Neural crest cell (in vitro differentiated cells): ENCODE data around the gene MALT1. TPM values are rescaled to one million over a fixed set of nuclear protein-coding genes. Genes with fewer than 3 reads are reported as not detected.

Experiments
- DNase-seq: peaks from one replicate; pipeline ENCODE4 v3.0.0; 2021; ENCODE audit warnings: low read depth, mixed read lengths, low spot score
- H3K27ac Mint-ChIP-seq: one replicate; pipeline ENCODE4 v1.8.0; 2021; ENCODE audit warnings: mild to moderate bottlenecking, mixed read lengths; ENCODE audit not compliant: unreplicated experiment
- H3K27me3 Mint-ChIP-seq: 2 replicates; pipeline ENCODE4 v1.8.0; 2021; ENCODE audit warnings: low read depth, mild to moderate bottlenecking, mixed read lengths
- H3K36me3 Mint-ChIP-seq: 2 replicates; pipeline ENCODE4 v1.8.0; 2021; ENCODE audit warnings: low read depth, mild to moderate bottlenecking, mixed read lengths
- H3K4me1 Mint-ChIP-seq: 2 replicates; pipeline ENCODE4 v1.8.0; 2021; ENCODE audit warnings: mixed read lengths
- H3K4me3 Mint-ChIP-seq: one replicate; pipeline ENCODE4 v1.8.0; 2021; ENCODE audit warnings: mild to moderate bottlenecking, mixed read lengths
- H3K9me3 Mint-ChIP-seq: 2 replicates; pipeline ENCODE4 v1.8.0; 2021; ENCODE audit warnings: mixed read lengths
- total RNA-seq: library from RNA; stranded (reverse); gene quantifications from 2 replicates; pipeline ENCODE4 v1.2.1, GENCODE V29; 2021
- TF ChIP-seq, protein P1 (sequence below): fragments of 200-600 bp; sonication (generic); conservative IDR thresholded peaks from 2 replicates; pipeline ENCODE4 v1.5.0; 2021; ENCODE audit warnings: antibody characterized with exemption, mild to moderate bottlenecking

The MALT1 gene
- total RNA-seq, 1 donor from 2014 or later, result 17.6 TPM

DNA sequence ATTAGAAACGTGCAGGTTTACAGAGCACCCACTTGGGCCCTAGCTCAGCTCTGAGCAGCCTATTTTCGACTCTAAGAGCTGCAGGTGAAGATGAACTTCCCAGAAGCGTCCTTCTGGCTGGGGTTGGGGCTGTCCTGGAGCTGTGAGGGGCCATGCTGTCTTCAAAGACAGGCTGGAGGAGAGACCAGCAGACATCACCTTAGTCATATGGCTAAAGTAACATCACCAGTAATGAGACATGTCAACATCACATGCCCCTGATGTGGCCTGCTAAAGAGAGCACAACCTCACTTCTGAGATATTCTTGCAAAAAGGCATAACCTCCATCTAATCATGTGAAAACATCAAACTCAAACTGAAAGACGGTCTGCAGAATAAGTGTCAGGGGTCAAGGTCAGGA lies 106.2 kb downstream of the MALT1 start:
- peaks cover 17% of the 10 kb centered on the region for H3K4me1 Mint-ChIP-seq
- no peak overlapping the region for H3K27ac Mint-ChIP-seq
- DNase-seq, result no peak
- no peaks in the 10 kb centered on the region for H3K9me3 Mint-ChIP-seq
- no peaks in the 10 kb centered on the region for H3K36me3 Mint-ChIP-seq
- TF ChIP-seq, protein P1, sequence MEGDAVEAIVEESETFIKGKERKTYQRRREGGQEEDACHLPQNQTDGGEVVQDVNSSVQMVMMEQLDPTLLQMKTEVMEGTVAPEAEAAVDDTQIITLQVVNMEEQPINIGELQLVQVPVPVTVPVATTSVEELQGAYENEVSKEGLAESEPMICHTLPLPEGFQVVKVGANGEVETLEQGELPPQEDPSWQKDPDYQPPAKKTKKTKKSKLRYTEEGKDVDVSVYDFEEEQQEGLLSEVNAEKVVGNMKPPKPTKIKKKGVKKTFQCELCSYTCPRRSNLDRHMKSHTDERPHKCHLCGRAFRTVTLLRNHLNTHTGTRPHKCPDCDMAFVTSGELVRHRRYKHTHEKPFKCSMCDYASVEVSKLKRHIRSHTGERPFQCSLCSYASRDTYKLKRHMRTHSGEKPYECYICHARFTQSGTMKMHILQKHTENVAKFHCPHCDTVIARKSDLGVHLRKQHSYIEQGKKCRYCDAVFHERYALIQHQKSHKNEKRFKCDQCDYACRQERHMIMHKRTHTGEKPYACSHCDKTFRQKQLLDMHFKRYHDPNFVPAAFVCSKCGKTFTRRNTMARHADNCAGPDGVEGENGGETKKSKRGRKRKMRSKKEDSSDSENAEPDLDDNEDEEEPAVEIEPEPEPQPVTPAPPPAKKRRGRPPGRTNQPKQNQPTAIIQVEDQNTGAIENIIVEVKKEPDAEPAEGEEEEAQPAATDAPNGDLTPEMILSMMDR, result no peak
- H3K27me3 Mint-ChIP-seq, result no peaks in the 10 kb centered on the region
- no peak overlapping the region for H3K4me3 Mint-ChIP-seq

DNA sequence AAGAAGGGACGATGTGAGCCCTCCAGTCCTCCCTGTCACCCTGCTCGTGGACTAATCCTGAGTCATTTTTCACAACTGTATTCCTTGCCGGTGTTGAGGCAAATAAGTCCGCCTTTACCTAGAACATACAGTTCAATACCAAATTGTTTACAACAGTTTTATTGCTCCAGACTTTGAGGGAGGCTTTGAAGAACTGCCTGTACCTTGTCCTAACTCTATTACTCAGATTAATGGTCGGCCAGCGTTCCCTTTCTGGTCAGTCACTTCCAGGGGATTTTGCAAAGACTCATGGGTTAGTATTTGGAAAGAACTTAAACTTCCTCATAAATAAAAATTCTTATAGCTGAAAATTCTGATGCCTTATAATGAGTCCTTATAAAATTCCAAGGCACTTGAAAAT lies 108.3 kb downstream of the MALT1 start:
- Mint-ChIP-seq H3K27ac (peak overlapping the region; percentile 76), H3K4me3 (no peak overlapping the region), H3K36me3 (no peaks in the 10 kb centered on the region), H3K27me3 (no peaks in the 10 kb centered on the region), H3K4me1 (peaks cover 28% of the 10 kb centered on the region), H3K9me3 (no peaks in the 10 kb centered on the region)
- TF ChIP-seq, protein P1, result no peak
- DNase-seq, result no peak

DNA sequence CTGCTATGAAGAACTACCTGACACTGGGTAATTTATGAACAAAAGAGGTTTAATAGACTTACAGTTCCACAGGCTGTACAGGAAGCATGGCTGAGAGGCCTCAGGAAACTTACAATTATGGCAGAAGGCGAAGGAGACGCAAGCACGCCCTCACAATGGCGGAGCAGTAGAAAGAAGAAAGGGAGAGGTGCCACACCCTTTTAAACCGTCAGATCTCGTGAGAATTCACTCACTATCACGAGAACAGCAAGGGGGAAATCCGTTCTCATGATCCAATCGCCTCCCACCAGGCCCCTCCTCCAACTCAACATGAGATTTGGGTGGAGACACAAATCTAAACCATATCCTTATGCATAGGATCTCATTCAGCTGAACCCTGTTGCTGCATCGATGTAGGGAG lies 108.8 kb downstream of the MALT1 start:
- no peaks in the 10 kb centered on the region for H3K27me3 Mint-ChIP-seq
- H3K4me3 Mint-ChIP-seq, result no peak overlapping the region
- no peaks in the 10 kb centered on the region for H3K36me3 Mint-ChIP-seq
- DNase-seq, result no peak
- TF ChIP-seq, protein P1, result no peak
- no peaks in the 10 kb centered on the region for H3K9me3 Mint-ChIP-seq
- H3K27ac Mint-ChIP-seq, result no peak overlapping the region
- peaks cover 33% of the 10 kb centered on the region for H3K4me1 Mint-ChIP-seq

DNA sequence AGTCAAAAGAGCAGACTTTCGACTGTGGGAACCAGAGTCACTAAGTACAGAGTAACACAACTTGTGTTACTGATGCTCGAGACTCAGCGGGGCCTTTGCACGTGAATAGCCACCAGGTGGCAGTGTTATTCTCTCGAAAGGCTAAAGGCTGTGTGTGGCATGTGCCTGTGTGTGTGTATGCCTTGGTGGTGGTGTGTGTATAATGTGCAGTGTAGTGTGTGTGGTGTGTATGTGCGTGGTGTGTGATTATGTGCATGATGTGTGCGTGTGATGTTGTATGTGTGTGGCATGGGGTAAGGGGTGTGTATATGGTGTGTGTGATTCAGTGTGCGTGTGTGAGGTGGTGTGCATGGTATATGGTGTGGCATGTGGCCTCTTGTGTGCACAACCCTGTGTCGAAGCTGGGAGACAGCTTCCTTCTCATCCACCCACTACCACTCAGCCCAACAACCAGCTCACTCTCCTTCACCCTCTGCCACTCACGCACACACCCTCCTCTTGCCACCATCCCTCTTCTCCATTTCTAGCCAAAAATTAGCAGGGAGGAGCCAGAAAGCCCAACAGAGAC lies 110.4 kb downstream of the MALT1 start:
- H3K27ac Mint-ChIP-seq, result peak overlapping the region; percentile 22
- H3K36me3 Mint-ChIP-seq, result no peaks in the 10 kb centered on the region
- TF ChIP-seq, protein P1, result peak; percentile 95
- H3K4me3 Mint-ChIP-seq, result no peak overlapping the region
- DNase-seq, result peak; percentile 82
- H3K9me3 Mint-ChIP-seq, result no peaks in the 10 kb centered on the region
- H3K4me1 Mint-ChIP-seq, result peaks cover 33% of the 10 kb centered on the region
- H3K27me3 Mint-ChIP-seq, result no peaks in the 10 kb centered on the region

- TF ChIP-seq, protein P1, result no peak
- peak overlapping the region; percentile 85 for H3K27ac Mint-ChIP-seq
- H3K4me3 Mint-ChIP-seq, result peak overlapping the region; percentile 50
- peak; percentile 34 for DNase-seq
- no peaks in the 10 kb centered on the region for H3K36me3 Mint-ChIP-seq
- H3K9me3 Mint-ChIP-seq, result no peaks in the 10 kb centered on the region
- H3K4me1 Mint-ChIP-seq, result peaks cover 56% of the 10 kb centered on the region
- H3K27me3 Mint-ChIP-seq, result no peaks in the 10 kb centered on the region
Measured at GRCh38 chr18:58784601-58785137, 113.4 kb downstream of the MALT1 start.
